GM19043 (cell line): Measurements from ENCODE around the gene SLC28A1.

Source experiments
- ATAC-seq: cut with Tn5 transposase; IDR thresholded peaks from one replicate; pipeline ENCODE4 v1.9.1; 2021; ENCODE audit warnings: low read depth; ENCODE audit not compliant: unreplicated experiment

The SLC28A1 gene

GRCh38 chr15:84883466-84883865 is 996 bp upstream of the SLC28A1 start:
- no peak for ATAC-seq

- no peak for ATAC-seq
Observed at GRCh38 chr15:84885801-84886200, 1.3 kb downstream of the SLC28A1 start.

GRCh38 chr15:84886211-84886983 is 1.9 kb downstream of the SLC28A1 start:
- ATAC-seq, result no peak

- ATAC-seq, result no peak
Observed at GRCh38 chr15:84886984-84887299, 2.5 kb downstream of the SLC28A1 start.

- no peak for ATAC-seq
Observed at GRCh38 chr15:84887938-84888337, 3.5 kb downstream of the SLC28A1 start.

GRCh38 chr15:84888639-84889038 is 4.2 kb downstream of the SLC28A1 start:
- ATAC-seq, result no peak

GRCh38 chr15:84889313-84889990 is 5.0 kb downstream of the SLC28A1 start:
- no peak for ATAC-seq

- no peak for ATAC-seq
Observed at GRCh38 chr15:84889991-84890669, 5.7 kb downstream of the SLC28A1 start.

GRCh38 chr15:84890670-84891162 is 6.3 kb downstream of the SLC28A1 start:
- no peak for ATAC-seq

GRCh38 chr15:84891339-84891738 is 6.9 kb downstream of the SLC28A1 start:
- ATAC-seq, result no peak

GRCh38 chr15:84892786-84893307 is 8.4 kb downstream of the SLC28A1 start:
- no peak for ATAC-seq

GRCh38 chr15:84893607-84894006 is 9.1 kb downstream of the SLC28A1 start:
- no peak for ATAC-seq

- ATAC-seq, result no peak
Observed at GRCh38 chr15:84894736-84895425, 10.4 kb downstream of the SLC28A1 start.

GRCh38 chr15:84898761-84899160 is 14.3 kb downstream of the SLC28A1 start:
- no peak for ATAC-seq

- ATAC-seq, result no peak
Observed at GRCh38 chr15:84899750-84900149, 15.3 kb downstream of the SLC28A1 start.

- no peak for ATAC-seq
Observed at GRCh38 chr15:84901540-84901939, 17.1 kb downstream of the SLC28A1 start.

GRCh38 chr15:84903751-84904150 is 19.3 kb downstream of the SLC28A1 start:
- ATAC-seq, result no peak

GRCh38 chr15:84904419-84904818 is 20.0 kb downstream of the SLC28A1 start:
- ATAC-seq, result no peak

GRCh38 chr15:84905016-84905916 is 20.8 kb downstream of the SLC28A1 start:
- ATAC-seq, result no peak

GRCh38 chr15:84907731-84908130 is 23.3 kb downstream of the SLC28A1 start:
- no peak for ATAC-seq
